Inflammatory macrophage (primary cell): ENCODE measurements around the gene SLC16A6.
A peak's percentile ranks its signal among the peaks of the same experiment; 100 is the strongest.
"Not testable (repeated sequence)": the region's sequence is repeated elsewhere in the genome, so short reads cannot be mapped to it uniquely, and the experiment has no call there.

Experiments used
- DNase-seq, 2 donors: peaks; one replicate each; pipeline ENCODE4 v3.0.0-alpha.2; 2020 to 2022
- total RNA-seq, 18 experiments: gene quantifications; one replicate each; lab custom pipeline; 2026; ENCODE audit warnings: mixed read lengths in 6 of 18, inconsistent platforms in 2 of 18; lab: John Stamatoyannopoulos, UW

Gene SLC16A6, protein sequence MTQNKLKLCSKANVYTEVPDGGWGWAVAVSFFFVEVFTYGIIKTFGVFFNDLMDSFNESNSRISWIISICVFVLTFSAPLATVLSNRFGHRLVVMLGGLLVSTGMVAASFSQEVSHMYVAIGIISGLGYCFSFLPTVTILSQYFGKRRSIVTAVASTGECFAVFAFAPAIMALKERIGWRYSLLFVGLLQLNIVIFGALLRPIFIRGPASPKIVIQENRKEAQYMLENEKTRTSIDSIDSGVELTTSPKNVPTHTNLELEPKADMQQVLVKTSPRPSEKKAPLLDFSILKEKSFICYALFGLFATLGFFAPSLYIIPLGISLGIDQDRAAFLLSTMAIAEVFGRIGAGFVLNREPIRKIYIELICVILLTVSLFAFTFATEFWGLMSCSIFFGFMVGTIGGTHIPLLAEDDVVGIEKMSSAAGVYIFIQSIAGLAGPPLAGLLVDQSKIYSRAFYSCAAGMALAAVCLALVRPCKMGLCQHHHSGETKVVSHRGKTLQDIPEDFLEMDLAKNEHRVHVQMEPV
- 10.0 to 68.7 (median 24.3) reads per million in 18 experiments for total RNA-seq

DNA sequence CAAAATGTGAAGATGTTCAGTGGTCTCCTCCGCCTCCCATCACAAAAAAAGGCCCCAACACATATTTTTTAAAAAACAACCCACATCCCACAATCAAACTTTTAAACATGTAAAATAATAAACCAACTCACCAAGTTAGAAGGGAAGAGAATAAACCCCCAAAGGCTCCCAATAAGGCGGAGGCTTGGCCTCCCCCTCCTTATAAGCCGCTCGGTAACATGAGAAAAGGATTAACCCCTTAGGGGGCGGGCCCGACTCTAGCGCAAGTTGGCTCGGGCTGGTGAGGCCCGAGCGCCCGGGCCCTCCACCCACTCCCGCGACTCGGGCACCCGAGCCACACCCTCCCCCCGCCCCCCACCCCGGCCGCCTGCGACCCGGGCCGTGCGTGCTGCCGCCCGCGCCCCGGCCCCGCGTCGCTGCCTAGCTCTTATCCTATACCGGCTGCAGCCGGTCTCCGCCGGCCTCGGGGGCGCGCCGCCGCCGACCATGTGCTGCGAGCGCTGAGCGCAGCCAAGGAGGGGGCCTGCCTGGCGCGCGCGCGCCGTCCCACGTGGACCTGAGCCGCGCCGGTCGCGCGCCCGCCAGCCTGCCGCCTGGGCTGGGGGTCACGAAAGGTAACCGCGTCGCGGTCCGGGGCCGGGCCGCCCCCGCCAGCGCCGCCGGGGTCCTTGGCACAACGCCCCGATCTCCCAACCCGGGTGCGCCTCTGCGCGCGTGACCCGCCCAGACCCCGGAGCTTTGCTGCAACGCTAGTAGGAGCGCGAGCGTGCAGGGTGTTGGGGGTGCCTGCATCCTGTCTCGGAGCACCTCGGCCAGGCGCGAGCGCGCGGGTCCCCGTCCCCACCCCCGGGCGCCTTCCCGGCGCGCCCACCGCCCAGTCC lies at the start of gene SLC16A6, which contains the start of gene ARSG:
TSS of gene SLC16A6 (minus strand) at position 173 of the 881 bp plus-strand sequence. CDS start 12,807 bp downstream, outside the sequence.
TSS of gene ARSG (plus strand) at position 541 of the 881 bp plus-strand sequence. CDS start 15,999 bp downstream, outside the sequence.
- DNase-seq, result peak; percentile 91 to 94

DNA sequence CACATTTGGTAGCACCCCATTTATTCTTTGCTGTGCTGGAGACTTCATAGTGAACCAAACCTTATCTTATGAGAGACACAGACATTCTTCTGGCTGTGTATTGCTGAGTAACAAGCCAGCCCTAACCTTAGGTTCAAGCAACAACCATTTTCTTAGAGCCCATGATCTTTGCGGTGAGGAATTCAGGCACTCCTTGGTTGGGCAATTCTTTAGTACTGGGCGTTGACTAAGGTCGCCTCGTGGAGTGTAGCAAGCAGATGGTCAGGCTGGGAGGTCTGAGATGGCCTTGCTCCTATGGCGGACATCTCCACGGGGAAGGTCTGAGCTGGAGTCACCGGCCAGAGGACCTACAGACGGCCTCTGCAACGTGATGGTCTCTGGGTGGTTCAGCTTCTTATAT lies 43.5 kb upstream of the SLC16A6 start:
- DNase-seq, result no peak

DNA sequence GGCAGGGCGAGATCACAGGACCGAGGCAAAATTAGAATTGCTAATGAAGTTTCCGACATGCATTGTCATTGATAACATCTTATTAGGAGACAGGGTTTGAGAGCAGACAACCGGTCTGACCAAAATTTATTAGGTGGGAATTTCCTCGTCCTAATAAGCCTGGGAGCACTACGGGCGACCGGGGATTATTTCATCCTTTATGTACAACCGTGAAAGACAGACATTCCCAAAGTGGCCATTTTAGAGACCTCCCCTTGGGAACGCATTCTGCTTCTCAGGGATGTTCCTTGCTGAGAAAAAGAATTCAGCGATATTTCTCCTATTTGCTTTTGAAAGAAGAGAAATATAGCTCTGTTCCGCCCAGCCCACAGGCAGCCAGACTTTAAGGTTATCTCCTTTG lies 41.0 kb upstream of the SLC16A6 start:
- DNase-seq, result not testable (repeated sequence)

DNA sequence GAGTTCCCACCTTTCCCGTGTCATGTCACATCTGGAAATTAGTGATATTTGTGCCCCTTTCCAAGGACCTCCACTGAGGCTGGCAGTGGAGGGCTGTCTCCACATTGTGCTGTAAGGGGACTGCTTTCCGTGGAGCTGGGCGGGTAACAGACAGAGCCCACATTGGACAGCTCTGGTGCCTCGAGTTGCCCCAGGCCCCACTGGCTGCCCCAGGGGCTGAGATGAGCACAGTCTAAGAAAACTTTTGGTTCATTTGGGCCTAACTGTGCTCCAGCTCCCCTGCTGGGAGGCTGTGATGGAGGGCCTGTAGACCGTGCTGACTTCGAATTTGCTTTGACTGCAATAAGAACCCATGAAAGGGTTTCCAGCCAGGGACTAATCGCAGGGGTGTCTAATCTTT lies 38.4 kb upstream of the SLC16A6 start:
- DNase-seq, result no peak

DNA sequence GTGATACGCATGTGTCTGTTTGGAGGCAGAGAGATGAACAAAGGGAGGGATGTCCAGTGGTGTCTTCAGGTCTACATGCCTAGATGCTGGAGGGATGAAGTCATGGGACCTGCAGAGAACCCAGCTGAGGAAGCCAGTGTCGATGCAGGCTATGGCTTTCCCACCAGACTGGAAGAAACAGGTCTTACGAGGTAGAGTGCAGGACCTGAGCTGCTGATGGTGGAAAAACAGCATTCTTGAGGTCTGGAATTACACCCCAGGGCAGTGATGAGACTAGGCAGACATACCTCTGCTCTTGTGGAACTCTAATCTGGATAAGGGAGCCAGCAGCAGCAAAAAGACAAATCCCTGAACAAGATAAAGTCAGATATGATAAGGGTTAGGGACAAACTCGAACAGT lies 37.7 kb upstream of the SLC16A6 start:
- DNase-seq, result no peak

DNA sequence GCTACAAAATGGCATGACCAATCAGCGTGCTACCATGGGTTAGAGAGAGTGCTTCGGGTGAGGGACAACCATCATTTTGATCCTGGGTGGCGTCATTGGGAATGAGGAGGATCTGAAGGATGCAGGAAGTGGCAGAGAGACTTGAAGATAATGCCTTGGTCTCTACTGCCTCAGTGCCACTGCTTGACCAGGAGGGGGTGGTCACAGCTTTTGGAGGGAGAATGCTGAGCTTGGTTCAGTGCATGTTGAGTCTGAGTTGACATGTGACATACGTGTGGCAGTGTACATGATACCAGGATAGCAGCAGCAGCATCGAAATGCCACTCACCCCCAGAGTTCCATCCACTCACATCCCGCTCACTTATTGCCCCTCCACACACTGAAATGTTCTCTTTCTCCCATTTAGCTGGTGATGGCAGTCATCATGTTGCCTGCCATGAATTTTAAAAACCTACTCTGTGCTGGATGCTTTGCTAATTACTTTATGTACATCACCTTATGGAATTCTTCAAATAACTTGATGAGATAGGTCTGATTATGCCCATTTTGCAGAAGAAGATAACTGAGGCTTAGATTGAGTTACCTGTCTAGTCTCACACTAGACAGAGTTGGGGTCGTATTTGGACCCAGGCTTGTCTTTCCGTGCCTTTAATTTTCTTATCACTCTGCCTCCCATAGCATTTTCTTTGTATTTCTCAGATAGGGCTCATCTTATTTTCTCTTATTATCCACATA lies 37.1 kb upstream of the SLC16A6 start:
- DNase-seq, result no peak

DNA sequence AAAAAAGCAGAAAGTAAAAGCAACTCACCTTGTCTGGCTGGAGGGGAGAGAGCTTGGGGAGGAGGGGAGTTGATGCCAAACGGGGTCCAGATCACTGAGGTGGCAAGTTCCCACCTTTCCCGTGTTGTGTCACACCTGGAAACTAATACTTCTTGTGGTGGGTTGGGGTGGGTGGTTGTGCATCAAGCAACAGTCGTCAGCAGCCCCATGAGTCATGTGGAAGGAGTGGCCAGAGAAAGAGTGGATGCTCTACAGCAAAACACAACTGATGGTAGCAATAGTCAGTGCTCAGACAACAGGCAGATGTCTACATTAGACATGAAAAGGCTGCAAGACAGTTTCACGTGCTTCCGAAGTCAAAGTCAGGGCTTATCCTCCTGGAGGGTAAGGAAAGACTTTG lies 35.8 kb upstream of the SLC16A6 start:
- DNase-seq, result peak in 1 of 2 donors; percentile 30

DNA sequence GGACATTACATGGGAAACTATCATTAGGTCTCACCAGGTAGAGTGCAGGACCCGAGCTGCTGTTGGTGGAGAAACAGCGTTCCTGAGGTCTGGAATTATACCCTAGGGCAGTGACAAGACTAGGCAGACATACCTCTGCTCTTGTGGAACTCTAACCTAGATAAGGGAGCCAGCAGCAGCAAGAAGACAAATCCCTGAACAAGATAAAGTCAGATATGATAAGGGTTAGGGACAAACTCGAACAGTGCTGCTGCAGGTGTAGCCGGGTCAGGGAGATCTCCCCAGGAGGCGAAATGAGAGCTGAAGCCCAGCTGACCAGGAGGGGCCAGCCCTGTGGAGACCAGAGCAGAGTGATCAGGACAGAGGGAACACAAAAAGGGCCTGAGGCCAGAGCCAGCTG lies 35.0 kb upstream of the SLC16A6 start:
- DNase-seq, result no peak

DNA sequence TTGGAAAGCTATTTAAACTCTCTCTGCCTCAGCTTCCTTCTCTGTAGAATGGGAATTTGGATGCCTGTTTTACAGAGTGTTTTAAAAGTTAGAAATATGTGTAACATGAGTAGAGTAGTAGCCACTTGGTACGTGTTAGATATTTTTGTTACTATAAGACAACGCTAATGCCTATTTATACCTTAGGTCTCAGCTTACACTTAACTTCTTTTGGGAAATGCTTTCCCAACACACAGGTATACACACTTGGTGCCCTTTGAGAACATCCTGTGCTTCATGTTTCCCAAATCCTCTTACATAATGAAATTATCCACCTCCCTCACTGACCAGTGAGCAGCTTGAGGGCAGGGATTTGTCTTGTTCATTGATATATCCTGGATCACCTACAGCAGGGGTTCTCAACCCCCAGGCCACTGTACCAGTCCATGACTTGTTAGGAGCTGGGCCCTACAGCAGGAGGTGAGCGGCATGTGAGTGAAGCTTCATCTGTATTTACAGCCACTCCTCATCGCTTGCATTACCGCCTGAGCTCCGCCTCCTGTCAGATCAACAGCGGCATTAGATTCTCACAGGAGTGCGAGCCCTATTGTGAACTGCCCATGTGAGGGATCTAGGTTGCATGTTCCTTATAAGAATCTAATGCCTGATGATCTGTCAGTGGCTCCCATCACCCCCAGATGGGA lies 33.9 kb upstream of the SLC16A6 start:
- DNase-seq, result no peak

DNA sequence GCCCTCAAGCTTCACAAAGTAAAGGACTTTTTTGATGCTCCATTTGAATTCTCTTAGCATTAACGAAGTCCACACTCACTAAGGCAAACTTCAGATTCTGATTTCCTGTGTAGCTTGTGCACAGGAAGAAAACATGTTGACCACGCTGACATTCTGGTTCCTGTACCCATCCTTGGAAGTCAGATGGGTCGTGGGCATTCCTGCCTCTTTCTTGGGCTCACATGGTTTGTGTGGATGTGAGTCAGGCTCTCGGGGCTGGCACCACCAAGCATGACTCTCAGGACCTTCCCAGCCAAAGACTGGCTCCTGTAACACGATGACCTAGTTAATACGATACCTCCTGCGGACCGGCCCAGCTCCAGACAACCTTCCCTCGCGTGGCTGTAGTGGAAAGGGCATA lies 33.2 kb upstream of the SLC16A6 start:
- DNase-seq, result peak in 1 of 2 donors; percentile 19

DNA sequence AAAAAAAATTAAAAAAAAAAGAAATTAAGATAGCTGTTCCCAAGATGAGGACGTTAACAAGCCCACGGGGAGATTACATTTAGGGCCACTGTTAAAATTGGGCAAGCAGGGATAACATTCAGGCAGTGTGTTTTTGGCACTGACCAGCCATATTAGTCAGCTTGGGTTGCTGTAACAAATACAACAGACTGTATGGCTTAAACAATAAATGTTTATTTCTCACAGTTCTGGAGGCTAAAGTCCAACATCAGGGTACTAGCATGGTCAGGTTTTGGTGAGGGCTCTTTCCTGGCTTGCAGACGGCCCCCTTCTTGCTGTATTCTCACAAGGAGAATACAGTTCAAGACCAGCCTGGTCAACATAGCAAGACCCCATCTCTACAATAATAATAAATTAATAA lies 31.7 kb upstream of the SLC16A6 start:
- no peak for DNase-seq

DNA sequence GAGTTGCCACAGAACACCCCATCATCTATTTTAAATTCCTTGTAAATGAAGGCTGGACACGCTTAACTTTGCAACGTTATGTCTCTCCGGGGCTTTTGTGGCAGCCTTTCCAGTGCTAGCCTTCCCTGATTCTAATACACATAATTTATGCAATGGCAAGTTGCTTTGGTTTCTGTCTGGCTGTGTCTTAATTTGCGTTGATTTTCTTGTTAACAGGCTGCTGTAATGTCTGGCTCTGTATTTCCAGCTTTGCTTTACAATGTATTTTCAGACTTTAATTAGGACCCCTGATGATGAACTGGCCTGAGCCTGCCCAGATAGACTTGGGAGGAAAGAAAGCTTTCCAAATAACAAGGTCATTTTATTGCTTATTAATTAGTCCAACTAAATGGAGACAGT lies 30.6 kb upstream of the SLC16A6 start:
- DNase-seq, result no peak

DNA sequence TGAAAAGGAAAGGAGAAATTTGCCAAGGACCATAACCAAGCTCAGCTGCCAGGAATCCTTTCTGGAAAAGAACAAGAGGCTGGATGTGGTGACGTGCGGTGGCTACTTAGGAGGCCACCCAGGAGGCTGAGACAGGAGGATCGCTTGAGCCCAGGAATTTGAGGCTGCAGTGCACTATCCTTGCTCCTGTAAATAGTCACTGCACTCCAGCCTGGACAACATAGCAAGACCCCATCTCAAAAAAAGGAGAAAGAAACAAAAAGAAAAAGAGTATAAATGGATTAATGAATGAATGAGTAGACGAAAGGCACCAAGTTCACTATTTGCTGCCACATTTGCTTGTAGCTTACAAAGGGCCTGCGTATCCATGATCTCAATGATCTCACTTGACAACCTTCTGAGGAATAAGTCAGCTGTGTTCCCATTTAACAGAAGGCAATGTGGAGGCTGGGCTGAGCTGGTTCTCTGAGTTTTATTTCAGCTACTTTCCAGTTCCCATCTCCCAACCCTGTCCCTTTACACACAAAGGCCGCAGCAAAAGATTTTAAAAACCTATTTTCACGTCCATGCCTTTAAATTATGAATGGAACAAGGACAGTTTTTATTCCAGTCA lies 30.1 kb upstream of the SLC16A6 start:
- no peak for DNase-seq

DNA sequence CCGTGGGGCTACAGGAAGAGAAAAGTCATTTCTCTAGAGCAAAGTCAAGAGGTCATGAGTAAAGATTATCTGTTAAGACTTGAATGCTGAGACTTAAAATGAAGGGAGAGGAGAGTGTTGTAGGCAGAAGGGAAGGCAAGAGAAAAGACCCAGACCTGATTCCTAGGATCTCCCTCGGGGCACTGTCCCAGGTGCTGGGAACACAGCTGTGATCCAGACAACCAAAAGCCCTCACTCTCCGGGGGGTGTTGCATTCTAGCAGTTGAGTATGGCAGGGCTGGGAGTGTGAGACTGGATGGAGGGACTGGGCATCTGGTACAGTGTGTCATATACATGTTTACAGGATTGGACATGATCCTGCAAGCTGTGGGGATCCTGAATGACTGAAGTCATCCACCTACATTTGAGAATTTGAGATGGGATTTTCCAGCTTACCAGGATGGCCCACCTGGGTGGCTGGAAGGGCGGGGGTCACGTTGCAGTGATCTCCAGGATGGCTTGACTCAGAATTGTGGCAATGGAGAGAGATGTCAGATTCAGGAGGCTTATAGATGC lies 29.5 kb upstream of the SLC16A6 start:
- no peak for DNase-seq

DNA sequence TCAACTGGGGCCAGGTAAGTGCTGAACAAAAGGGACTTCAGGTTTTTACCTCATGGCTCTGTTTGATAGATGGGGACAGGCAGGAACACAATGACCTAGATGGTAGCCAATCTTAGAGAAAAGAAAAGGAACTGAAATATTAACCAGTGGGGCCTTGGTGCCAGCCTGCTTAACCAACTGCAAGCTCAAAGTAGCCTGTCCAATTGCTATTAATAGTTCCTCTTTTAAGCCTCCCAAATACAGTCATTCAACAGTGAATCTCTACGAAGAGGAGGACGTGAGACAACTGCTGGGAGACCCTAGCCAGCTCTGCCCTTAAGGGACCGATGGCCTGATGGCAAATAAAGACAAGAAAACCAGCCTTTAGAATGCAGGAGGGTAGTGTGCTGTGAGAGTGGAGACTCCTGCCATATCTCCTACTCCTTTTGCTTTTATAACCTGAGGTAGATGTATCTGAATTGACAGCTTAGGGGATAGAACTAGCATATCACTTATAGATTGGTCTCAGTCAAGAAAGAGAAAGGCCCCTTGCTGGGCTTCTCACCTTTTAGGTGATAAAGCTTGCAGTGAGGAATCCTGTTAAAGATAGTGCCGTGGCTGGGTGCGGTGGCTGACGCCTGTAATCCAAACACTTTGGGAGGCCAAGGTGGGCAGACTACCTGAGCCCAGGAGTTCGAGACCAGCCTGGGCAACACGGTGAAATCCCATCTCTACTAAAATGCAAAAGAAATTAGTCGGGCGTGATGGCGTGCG lies 28.7 kb upstream of the SLC16A6 start:
- peak; percentile 52 to 72 for DNase-seq

DNA sequence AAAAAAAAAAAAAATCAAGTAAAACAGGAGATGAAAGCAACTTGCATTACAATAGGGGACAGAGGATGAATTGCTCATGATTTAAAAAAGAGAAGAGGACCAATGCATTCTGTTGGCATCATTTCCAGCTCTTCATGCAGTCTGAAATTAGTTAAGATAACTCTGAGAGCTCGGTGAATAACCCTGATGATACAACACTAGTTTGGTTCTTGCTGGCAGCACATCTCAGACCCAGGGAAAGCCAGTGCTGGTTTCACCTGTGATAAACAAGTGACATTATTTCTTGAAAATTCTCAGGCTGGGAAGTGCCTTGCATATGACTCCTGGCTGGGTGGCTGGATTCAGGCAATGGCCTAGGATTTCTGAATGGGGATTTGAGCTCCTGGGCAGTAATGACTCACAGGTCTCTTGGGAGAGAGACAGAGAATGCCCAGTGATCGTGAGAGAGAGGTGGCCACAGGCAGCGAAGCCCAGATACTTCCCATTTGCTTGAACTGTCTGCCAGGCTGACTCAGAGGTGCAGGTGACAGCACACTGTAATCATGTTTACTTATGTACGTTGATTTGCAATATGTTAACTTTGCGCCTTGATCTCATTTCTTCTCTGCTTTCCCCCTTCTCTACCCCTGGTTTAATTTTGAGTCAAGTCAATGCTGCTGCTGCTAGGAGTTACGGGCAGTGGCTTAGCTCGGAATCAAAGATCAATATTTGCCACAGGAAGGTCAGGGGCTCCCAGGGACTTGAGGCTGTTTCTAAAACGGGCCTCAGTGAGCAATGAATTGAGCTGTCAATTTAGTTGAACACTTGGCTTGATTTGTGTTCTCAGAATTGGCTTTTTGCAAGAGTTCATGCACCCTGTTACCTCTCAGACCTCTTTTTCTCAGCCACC lies 27.4 kb upstream of the SLC16A6 start:
- DNase-seq, result peak; percentile 31 to 76

DNA sequence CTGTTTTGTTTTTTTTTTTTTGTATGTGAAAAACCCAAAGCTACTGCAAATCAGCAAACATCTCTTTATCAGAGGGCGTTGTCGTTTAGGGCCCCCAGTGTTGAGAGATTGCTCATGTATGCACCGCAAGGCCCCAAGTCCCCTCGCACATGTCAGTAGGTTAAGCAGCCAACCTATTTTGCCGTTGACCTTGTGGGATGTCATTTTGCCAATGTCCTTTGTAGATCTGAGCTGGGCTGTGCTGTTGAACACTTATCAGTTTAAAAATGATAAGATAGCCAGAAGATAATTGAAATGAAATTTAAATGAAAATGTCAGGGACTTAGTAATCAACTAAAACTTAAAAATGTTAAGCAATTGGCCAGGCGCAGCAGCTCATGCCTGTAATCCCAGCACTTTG lies 26.5 kb upstream of the SLC16A6 start:
- DNase-seq, result no peak

DNA sequence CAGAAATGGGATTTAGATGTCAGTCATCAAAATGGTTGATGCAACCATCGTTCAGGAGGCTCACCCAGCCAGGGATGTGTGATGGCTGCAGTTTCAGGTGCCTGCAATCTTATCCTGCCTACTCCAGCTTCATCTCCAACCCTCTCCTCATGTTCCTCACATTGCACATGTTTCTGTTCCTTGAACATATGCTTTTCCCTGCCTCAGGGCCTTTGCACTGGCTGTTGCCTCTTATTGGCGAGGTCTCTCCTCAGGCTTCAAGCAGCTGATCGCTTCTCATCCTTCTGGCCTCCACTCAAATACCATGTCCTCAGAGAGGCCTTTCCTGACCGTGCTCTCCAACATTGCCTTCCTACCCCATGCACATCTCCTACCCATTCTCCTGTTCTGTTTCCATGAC lies 25.0 kb upstream of the SLC16A6 start:
- DNase-seq, result no peak

DNA sequence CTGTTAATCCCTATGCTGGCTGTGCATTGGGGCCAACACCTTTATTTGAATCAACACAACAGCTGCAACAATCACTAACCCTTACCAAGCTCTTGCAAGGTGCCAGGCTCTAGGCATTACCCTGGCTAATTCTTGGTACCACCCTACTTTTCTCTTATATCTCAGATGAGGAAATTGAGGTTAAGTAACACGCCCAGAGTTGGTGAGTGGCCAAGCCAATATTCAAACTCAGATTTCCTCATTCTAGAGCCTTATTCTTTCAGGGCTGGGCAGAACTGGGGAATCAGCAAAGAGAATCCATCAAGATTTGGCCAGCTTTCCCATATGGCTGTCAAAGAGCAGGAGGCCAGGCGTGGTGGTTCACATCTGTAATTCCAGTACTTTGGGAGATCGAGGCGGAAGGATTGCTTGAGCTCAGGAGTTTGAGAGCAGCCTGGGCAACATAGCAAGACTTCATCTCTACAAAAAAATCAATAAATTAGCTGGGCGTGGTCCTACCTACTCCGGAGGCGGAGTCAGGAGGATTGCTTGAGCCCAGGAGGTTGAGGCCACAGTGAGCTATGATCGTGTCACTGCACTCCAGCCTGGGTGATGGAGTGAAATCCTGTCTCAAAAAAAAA lies 24.1 kb upstream of the SLC16A6 start:
- peak; percentile 82 to 93 for DNase-seq
